Activated T-cell treated with anti-CD3 and anti-CD28 coated beads, Interleukin-2, amount 50 U/mL, for 72 hours (primary cell): Measurements from ENCODE around the gene STAB1. TPM values are rescaled to one million over a fixed set of nuclear protein-coding genes. Genes with fewer than 3 reads are reported as not detected.

Experiments
- ATAC-seq, 2 donors: fragments of 150-1000 bp; cut with Tn5 transposase; replicated peaks in 1 of 2; 2 replicates each; pipeline ENCODE4 v1.10.0; 2021; ENCODE audit warnings: moderate library complexity in 2 of 2, mild to moderate bottlenecking in 1 of 2
- DNase-seq, 2 donors: peaks; one replicate each; pipeline ENCODE4 v3.0.0; 2021 to 2022; ENCODE audit warnings: mixed read lengths in 1 of 2
- H3K27ac Mint-ChIP-seq: one replicate; pipeline ENCODE4 v1.8.0; 2022; ENCODE audit warnings: mild to moderate bottlenecking, moderate library complexity, mixed read lengths
- H3K27me3 Mint-ChIP-seq: one replicate; pipeline ENCODE4 v1.8.0; 2022; ENCODE audit warnings: low read depth, mixed read lengths
- H3K36me3 Mint-ChIP-seq, 2 donors: one replicate each; pipeline ENCODE4 v1.8.0; 2022; ENCODE audit warnings: mixed read lengths in 2 of 2, mild to moderate bottlenecking in 1 of 2; ENCODE audit not compliant: insufficient read depth in 2 of 2
- H3K4me1 Mint-ChIP-seq: one replicate; pipeline ENCODE4 v1.8.0; 2022; ENCODE audit warnings: low read depth, mixed read lengths
- H3K4me3 Mint-ChIP-seq, 2 donors: one replicate each; pipeline ENCODE4 v1.8.0; 2022; ENCODE audit warnings: mild to moderate bottlenecking in 2 of 2, mixed read lengths in 2 of 2, moderate library complexity in 2 of 2
- H3K9me3 Mint-ChIP-seq, 2 donors: one replicate each; pipeline ENCODE4 v1.8.0; 2022; ENCODE audit warnings: mixed read lengths in 2 of 2
- total RNA-seq, 2 donors: library from RNA; stranded (reverse); gene quantifications; one replicate each; pipeline ENCODE4 v1.2.3, GENCODE V29; 2022

The STAB1 gene, protein sequence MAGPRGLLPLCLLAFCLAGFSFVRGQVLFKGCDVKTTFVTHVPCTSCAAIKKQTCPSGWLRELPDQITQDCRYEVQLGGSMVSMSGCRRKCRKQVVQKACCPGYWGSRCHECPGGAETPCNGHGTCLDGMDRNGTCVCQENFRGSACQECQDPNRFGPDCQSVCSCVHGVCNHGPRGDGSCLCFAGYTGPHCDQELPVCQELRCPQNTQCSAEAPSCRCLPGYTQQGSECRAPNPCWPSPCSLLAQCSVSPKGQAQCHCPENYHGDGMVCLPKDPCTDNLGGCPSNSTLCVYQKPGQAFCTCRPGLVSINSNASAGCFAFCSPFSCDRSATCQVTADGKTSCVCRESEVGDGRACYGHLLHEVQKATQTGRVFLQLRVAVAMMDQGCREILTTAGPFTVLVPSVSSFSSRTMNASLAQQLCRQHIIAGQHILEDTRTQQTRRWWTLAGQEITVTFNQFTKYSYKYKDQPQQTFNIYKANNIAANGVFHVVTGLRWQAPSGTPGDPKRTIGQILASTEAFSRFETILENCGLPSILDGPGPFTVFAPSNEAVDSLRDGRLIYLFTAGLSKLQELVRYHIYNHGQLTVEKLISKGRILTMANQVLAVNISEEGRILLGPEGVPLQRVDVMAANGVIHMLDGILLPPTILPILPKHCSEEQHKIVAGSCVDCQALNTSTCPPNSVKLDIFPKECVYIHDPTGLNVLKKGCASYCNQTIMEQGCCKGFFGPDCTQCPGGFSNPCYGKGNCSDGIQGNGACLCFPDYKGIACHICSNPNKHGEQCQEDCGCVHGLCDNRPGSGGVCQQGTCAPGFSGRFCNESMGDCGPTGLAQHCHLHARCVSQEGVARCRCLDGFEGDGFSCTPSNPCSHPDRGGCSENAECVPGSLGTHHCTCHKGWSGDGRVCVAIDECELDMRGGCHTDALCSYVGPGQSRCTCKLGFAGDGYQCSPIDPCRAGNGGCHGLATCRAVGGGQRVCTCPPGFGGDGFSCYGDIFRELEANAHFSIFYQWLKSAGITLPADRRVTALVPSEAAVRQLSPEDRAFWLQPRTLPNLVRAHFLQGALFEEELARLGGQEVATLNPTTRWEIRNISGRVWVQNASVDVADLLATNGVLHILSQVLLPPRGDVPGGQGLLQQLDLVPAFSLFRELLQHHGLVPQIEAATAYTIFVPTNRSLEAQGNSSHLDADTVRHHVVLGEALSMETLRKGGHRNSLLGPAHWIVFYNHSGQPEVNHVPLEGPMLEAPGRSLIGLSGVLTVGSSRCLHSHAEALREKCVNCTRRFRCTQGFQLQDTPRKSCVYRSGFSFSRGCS (N-terminal part only)
- under 1 TPM; 0.12 to 0.19 TPM for total RNA-seq

GRCh38 chr3:52494886-52495495 is at the start of gene STAB1:
TSS of gene STAB1 (plus strand) at chr3:52495338. CDS start at chr3:52495414, 76 bp downstream.
- peak; percentile 2 to 20 for ATAC-seq
- Mint-ChIP-seq H3K27ac (no peak within 1 kb of the TSS), H3K27me3 (no peaks in the 10 kb centered on the region), H3K9me3 (no peaks in the 10 kb centered on the region), H3K4me3 (no peak within 1 kb of the TSS), H3K36me3 (no peaks in the 10 kb centered on the region), H3K4me1 (peaks cover 11% of the 10 kb centered on the region)
- no peak for DNase-seq

DNA sequence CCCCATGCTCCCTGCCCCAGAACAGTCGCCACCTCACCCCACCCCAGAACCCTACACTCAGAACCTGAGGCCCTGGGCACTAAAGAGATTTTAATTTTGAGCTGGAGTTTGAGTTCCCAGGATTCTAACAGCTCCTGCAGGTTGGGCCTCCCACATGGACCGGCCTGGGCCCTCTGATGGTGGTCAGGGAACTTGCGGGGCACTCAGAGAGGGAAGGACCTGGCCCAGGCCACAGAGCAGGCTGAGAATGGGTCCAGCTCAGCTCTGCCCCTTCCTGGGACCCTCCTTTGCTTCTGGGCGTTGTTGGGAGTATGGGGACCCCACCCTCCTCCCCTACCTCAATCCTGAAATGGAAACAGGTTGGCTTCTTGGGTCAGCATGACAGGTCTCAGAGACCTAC is 49.1 kb upstream of the STAB1 start:
- no peak overlapping the region for H3K4me3 Mint-ChIP-seq
- H3K27me3 Mint-ChIP-seq: no peaks in the 10 kb centered on the region
- ATAC-seq (no peak), DNase-seq (no peak)
- H3K27ac Mint-ChIP-seq: no peak overlapping the region
- peaks cover 19% of the 10 kb centered on the region for H3K4me1 Mint-ChIP-seq
- no peaks in the 10 kb centered on the region for H3K9me3 Mint-ChIP-seq
- H3K36me3 Mint-ChIP-seq: no peaks in the 10 kb centered on the region

DNA sequence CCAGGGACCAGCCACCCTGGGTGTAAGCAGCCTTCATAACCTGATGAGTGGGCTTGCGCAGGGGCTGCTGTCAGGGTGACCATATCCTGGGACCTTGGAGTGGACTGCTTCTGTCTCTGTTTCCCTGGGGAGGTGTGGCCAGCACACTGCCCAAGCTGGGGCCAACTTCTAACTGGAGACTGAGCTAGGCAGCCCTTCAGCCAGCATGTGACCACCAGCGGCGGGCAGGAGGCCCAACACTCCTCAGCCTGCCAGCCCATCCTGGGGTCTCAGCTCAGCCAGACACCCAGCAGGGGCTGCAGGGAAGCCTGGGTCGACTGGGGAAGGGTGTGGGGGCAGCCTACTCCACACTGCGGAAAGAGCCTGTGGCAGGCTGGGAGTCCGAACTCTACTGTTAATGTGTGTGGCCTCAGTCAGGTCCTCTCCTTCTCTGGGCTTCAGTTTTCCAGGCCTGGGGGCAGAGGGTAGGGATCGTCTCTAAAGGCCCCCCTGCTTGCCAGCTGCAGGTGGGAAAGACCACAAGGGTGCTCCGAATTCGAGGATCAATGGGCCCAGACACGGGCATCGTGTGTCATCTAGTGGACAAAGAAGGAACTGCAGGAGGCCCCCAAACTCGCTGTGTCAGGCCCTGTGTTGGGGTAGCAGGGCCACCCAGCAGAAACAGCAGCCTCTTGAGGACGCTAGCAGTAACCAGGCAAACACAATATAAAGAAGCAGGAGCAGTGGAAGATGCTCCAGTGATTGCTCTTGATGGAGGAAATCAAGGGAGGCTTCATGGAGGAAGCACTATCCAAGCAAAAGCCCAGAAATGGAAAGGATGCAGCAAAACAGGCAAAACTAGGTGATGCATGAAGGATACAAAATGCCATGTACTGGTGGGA is 48.3 kb upstream of the STAB1 start:
- H3K4me1 Mint-ChIP-seq: peaks cover 19% of the 10 kb centered on the region
- peak overlapping the region; percentile 4 for H3K27ac Mint-ChIP-seq
- H3K36me3 Mint-ChIP-seq: no peaks in the 10 kb centered on the region
- H3K4me3 Mint-ChIP-seq: no peak overlapping the region
- ATAC-seq (peak; percentile 51 to 61), DNase-seq (peak; percentile 74 to 81)
- H3K27me3 Mint-ChIP-seq: no peaks in the 10 kb centered on the region
- no peaks in the 10 kb centered on the region for H3K9me3 Mint-ChIP-seq

GRCh38 chr3:52447512-52448355 is 47.4 kb upstream of the STAB1 start:
- no peak overlapping the region for H3K27ac Mint-ChIP-seq
- H3K4me3 Mint-ChIP-seq: no peak overlapping the region
- H3K36me3 Mint-ChIP-seq: no peaks in the 10 kb centered on the region
- peaks cover 19% of the 10 kb centered on the region for H3K4me1 Mint-ChIP-seq
- H3K27me3 Mint-ChIP-seq: no peaks in the 10 kb centered on the region
- no peak for DNase-seq
- no peak for ATAC-seq
- H3K9me3 Mint-ChIP-seq: no peaks in the 10 kb centered on the region

DNA sequence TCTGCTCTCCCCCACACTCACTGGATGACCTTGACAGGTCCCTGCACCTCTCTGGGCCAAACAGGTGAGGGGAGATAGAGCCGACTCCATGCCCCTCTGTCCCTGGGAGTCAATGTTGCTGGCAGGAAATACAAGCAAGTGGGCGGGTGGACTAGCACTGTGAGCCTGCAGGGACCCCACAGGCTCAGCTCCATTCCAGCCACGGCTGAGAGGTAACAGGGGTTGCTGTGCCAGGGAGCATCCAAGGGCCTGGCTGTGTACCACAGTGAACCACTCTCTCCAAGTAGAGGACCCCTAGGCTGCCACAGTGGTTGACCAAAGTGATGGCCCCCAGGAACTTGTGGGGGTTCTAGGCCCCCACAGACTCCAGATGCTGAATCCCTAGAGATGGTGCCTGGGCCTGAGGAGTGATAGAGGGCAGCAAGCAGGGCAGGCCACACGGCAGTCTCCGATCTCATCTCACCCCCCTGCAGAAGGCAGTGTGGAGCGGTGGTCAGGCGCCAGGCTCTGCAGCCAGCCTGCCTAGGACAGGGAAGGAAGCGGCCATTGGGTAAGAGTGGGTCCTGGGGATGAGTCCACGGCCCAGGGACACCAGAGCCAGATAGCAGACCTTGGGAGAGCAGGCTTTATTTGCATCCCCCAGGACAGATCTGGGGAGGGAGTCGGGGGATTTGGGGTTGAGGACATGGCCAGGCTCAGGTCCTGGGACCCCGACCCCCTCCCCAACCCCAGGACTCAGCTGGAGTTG is 44.5 kb upstream of the STAB1 start:
- Mint-ChIP-seq H3K4me3 (no peak overlapping the region), H3K27ac (no peak overlapping the region), H3K36me3 (peaks cover 2 to 6% of the 10 kb centered on the region in 2 donors), H3K4me1 (peaks cover 25% of the 10 kb centered on the region), H3K9me3 (no peaks in the 10 kb centered on the region), H3K27me3 (no peaks in the 10 kb centered on the region)
- DNase-seq (no peak), ATAC-seq (no peak)

DNA sequence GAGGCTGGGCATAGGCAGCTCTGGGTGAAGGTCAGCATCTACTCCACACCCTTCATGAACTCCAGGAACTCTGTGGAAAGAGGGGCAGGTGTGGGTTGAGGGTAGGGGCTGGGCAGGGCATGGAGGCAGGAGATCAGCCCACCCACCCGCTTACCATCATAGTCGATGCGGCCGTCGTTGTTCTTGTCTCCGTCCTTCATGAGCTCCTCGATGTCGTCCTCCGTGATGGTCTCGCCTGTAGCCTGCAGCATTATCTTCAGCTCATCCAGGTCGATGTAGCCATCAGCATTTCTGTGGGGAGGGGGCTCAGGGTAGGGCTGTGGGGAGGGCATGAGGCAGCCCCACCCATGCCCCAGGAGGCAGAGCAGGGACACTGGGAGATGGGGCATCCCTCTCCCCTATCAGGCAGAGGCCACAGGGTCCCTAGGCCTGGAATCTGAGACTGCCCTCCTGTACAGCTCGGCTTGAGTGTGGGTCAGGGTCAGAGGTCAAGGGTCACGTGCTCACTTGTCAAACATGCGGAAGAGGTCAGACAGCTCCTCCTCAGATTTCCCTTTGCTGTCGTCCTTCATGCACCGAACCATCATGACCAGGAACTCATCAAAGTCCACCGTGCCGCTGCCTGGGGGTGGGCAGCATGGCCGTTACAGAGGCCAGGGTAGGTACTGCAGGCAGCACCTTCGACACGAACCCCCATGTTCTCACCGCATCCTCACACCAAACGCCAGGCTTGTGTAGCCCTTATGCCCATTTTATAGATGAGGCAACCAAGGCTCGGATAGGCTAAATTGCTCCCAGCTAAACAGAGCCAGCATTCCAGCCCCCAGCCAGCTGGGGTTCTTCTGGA is 43.7 kb upstream of the STAB1 start:
- ATAC-seq: no peak
- no peaks in the 10 kb centered on the region for H3K27me3 Mint-ChIP-seq
- DNase-seq: no peak
- no peak overlapping the region for H3K4me3 Mint-ChIP-seq
- no peak overlapping the region for H3K27ac Mint-ChIP-seq
- peaks cover 2 to 6% of the 10 kb centered on the region in 2 donors for H3K36me3 Mint-ChIP-seq
- H3K9me3 Mint-ChIP-seq: no peaks in the 10 kb centered on the region
- peaks cover 30% of the 10 kb centered on the region for H3K4me1 Mint-ChIP-seq

GRCh38 chr3:52452126-52452525 is 43.0 kb upstream of the STAB1 start:
- Mint-ChIP-seq H3K9me3 (no peaks in the 10 kb centered on the region), H3K27me3 (no peaks in the 10 kb centered on the region), H3K27ac (no peak overlapping the region), H3K4me3 (no peak overlapping the region), H3K4me1 (peaks cover 30% of the 10 kb centered on the region), H3K36me3 (peaks cover 2 to 6% of the 10 kb centered on the region in 2 donors)
- no peak for DNase-seq
- no peak for ATAC-seq

- H3K27me3 Mint-ChIP-seq: no peaks in the 10 kb centered on the region
- peaks cover 2 to 9% of the 10 kb centered on the region in 2 donors for H3K36me3 Mint-ChIP-seq
- H3K9me3 Mint-ChIP-seq: no peaks in the 10 kb centered on the region
- ATAC-seq: no peak
- no peak overlapping the region for H3K4me3 Mint-ChIP-seq
- no peak for DNase-seq
- peaks cover 32% of the 10 kb centered on the region for H3K4me1 Mint-ChIP-seq
- no peak overlapping the region for H3K27ac Mint-ChIP-seq
Measured at GRCh38 chr3:52452570-52453221, 42.4 kb upstream of the STAB1 start.

DNA sequence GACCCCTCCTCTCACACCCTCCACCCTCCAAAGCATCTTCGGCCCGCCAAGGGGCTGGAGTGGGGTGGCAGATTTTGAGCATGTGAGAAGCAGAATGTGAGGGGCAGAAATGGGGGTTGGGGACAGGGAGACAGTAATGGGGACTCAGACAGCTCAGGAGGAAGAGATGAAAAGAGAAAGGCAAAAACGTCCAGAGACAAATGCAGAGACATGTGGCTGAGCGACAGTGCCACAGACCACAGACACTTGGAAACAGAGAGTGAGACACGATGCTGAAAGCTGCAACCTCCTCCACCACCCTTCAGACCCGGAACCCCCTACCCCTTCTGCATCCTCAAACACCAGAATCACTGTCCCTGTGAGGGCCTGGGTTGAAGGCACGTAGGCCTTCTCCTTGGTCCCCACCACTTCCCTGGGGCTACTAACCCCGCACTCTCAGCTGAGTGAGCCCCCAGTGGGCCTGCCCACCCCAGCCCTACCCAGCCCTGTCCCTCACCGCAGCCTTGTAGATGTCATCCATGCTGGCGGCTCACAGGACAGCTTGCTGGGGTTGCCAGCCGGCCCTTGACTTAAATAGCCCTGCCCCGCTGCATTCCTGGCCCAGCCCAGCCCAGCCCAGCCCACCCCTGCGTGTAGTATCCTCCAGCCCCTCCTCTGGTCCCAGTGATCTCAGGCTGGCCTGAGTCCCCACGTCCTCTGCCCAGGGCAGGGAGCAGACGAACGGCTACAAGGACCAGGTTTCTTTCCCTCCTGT is 41.5 kb upstream of the STAB1 start, which contains the start of gene TNNC1:
TSS of gene TNNC1 (minus strand) at position 546 of the 754 bp plus-strand sequence. CDS start at position 520, 26 bp downstream.
- no peaks in the 10 kb centered on the region for H3K27me3 Mint-ChIP-seq
- H3K36me3 Mint-ChIP-seq: peaks cover 2 to 9% of the 10 kb centered on the region in 2 donors
- peak within 1 kb of the TSS; percentile 83 for H3K27ac Mint-ChIP-seq
- peak within 1 kb of the TSS; percentile 90 to 95 for H3K4me3 Mint-ChIP-seq
- H3K9me3 Mint-ChIP-seq: no peaks in the 10 kb centered on the region
- H3K4me1 Mint-ChIP-seq: peaks cover 32% of the 10 kb centered on the region
- DNase-seq (no peak), ATAC-seq (no peak)
